ENCODE measurements around the gene PDZK1.
"Not testable (repeated sequence)": the region's sequence is repeated elsewhere in the genome, so short reads cannot be mapped to it uniquely, and the experiment has no call there.

The PDZK1 gene

DNA sequence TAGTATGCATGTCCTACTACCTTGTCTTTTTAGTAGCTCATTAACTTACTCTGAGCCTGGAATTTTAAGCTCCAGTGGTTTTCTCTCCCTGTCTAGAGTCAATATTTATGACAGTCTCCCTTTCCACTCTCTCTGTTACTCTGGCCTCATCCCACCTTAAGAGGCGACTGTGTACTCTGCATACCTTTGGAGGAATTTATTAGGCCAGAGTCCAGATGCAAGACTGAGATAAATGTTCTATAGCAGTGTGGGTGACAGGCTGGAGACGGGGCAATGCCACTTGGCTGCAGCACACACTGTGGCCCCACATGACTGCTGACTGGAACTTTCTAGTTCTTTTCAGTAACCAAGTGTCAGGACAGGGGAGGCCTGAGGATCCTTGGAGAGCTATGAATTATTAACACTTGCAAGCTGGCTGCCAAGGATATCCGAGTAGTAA, 4.1 kb upstream of the PDZK1 start:
- no peak for DNase-seq

- no peak for DNase-seq
These were observed 3.3 kb upstream of the PDZK1 start for GRCh38 chr1:145710291-145711027.

DNA sequence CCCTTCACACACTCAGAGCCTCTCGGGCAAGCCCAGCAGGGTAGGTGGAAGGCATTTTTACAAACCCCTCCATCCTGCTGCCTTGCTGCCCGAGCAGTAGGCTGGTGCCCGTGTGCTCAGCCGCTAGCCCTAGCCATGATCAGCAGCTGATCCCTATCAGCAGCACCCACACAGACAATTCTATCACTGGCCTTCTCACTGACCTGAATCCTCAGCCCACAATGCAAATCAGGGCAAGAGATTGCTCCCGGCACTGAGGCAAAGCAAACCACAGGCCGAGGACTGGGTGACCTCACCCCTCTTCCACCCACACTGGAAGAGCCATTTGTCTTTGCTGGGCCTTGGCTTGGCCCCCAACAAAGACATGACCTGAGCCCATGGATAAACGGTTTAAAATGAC, 895 bp upstream of the PDZK1 start:
- DNase-seq, result no peak

DNA sequence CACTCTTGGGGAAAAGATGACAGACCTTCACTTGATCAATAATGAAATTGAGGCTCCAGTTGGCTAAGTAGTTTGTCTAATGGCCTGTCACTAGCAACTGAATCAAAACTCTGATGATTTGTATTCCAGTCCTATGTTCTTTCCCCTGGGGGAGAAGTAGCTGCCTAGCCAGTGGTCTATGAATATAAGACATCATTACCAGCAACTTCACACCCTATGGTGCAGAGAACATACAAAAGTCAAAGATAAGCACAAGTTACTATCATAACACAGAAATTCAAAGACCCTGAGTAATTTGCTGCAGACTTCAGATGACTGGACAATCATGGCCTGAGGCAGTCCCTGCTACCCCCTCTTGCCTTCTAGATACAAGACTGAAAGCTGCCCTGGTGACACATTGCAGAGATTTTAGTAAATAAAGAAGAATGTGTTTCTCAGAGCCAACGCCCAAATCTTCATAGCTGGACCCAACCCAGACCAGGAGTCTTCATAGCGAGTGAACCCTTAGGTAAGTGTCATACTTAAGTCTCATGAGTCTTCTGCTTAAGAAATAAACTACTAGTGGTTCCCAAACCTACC, 993 bp downstream of the PDZK1 start:
- DNase-seq, result no peak

DNA sequence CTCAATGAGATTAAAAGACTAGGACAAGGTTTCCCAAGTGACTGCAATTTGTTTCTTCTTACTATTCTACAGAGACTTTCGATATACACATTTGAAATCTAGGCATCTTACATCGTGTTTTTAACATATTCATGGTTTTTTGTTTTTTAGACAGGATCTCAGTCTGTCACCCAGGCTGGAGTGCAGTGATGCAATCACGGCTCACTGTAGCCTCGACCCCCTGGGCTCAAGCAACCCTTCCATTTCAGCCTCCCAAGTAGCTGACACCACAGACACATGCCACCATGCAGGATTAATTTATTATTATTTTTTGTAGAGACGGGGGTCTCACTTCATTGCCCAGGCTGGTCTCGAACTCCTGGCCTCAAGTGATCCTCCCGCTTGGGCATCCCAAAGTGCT, 1.5 kb downstream of the PDZK1 start:
- DNase-seq, result no peak

- DNase-seq, result no peak
These were observed 4.3 kb downstream of the PDZK1 start for GRCh38 chr1:145702826-145703225.

DNA sequence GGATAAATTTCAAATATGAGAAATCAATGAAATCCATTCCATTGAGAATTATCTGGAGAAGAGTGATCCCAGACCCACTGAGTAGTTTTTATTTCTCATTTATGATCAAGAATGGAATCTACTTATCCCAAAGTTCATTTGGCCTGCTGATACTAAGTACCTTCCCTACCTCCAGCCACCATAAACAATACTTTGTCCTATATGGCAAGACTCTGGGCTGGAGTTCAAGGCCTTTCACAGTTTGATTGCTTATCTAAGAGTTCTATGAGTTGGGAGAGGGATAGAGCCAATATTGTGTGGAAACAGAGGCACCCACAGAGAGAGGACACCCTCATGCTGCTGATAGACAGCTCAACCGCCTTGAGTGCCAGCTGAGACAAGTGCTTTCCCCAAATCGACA, 5.1 kb downstream of the PDZK1 start:
- no peak for DNase-seq

- no peak for DNase-seq
These were observed 5.8 kb downstream of the PDZK1 start for GRCh38 chr1:145701306-145701862.

DNA sequence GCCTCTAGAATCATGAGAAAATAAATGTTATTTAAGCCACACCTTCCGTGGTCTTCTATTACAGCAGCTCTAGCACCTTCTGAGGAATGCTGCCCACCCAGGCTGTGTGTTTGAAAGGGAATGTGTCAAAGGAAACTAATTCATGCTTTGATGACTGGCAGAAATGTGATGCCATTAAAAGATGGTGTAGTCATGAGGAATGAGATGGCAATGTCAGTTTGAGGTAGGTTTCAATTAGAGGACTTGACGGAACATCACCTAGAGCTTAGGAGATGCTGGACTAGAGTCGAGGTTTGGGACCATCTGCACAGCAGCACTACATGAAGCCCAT, 10.6 kb downstream of the PDZK1 start:
- DNase-seq, result no peak

GRCh38 chr1:145695821-145696629, 11.1 kb downstream of the PDZK1 start:
- no peak for DNase-seq

DNA sequence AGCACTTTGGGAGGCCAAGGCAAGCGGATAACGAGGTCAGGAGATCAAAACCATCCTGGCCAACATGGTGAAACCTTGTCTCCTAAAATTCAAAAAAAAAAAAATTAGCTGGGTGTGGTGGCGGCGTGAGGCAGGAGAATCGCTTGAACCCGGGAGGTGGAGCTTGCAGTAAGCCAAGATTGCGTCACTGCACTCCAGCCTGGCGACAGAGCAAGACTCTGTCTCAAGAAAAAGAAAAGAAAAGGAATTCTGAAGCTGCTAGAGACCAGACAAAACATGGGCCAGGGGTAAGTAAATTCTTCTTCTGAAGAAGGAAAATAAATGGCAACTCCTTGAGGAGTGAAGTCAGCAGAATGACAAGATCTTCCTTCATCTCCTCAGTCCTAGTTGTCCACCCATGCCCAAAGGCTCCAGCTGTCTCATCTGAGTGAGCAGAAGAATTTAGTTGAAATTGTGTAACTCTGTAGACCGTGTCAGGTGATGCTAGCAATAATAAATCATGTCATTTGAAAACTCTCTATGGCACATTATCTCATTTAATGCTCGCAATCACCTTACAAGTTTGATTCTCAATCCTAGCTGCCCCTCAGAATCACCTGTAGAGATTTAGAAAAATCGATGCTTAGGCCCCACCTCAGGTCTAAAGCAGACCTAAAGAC, 14.3 kb downstream of the PDZK1 start:
- no peak for DNase-seq

- DNase-seq, result no peak
These were observed 16.3 kb downstream of the PDZK1 start for GRCh38 chr1:145690587-145691558.

DNA sequence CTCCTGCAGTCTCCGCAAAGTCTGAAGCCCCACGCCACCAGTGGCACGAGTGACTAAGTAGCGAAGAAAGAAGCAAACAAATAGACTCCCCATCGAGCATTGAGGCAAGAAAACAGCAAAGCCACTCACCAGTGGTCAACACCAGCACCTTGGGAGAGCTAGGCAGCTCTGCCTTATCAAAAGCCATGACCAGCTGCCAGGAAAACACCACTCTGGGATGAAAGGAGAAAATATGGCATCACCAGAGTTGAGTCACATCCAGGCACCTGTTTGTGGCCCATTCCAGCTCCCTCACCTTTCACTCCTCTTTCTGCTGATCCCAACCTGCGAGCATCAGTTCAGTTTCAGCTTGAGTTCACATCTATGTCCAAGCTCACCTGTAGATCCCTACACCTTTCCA, 17.2 kb downstream of the PDZK1 start:
- no peak for DNase-seq

DNA sequence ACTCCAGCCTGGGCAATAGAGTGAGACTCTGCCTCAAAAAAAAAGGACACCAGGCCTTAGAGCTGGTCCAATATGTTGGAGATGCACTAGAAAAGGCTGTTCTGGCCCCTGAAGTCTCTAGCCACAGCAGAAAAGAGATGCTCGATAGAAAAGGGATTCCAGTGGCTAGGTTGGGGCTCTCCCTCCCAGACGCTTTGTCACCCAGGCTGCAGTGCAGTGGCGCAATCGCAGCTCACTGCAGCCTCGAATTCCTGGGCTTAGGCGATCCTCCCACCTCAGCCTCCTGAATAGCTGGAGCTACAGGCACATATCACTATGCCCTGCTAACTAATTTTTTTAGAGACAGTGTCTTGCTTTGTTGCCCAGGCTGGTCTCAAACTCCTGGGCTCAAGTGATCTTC, 18.2 kb downstream of the PDZK1 start:
- no peak for DNase-seq

GRCh38 chr1:145688328-145688727, 18.8 kb downstream of the PDZK1 start:
- no peak for DNase-seq

DNA sequence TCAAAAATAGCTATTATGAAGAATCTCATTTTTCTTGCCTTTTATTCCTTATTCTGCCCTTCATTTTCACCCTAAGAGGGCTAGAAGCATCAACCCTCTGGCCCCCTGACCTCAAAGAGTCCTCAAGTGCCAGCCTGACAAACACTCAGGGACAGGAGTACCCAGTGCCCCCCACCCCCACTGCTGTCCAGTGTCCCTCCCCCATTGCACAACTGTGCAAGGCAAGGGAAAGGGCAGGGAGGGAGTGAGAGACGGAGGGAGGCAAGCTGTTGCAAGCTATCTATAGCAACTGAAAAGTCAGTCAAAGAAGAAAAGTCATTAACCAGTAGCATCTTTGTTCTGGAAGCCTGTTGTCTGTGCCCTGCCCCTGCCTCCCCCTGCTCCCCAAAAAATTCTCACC, 21.1 kb downstream of the PDZK1 start:
- DNase-seq, result not testable (repeated sequence)

- DNase-seq, result not testable (repeated sequence)
These were observed 22.3 kb downstream of the PDZK1 start for GRCh38 chr1:145684858-145685257.

GRCh38 chr1:145673217-145673616, 34.0 kb downstream of the PDZK1 start:
- DNase-seq, result not testable (repeated sequence)

- DNase-seq, result not testable (repeated sequence)
These were observed 36.0 kb downstream of the PDZK1 start for GRCh38 chr1:145670995-145671745.

DNA sequence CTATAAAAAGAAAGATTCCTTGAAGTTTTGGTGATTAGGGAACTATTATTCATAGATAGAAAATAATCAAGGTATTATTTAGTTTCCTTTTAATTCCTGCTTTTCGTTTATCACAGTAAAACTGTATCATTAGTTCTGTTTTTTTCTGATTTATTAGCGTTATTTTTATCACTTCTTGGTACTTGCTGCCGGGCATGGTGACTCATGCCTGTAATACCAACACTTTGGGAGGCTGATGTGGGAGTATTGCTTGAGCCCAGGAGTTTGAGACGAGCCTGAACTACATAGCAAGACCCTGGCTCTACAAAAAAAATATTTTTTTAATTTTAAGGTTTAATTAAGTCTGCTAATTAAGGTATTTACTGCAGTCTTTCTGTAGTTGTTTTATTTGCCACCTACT, 42.2 kb downstream of the PDZK1 start:
- not testable (repeated sequence) for DNase-seq

Measured in anterior cingulate cortex (tissue), 58 donors.